Stimulated activated effector memory CD8-positive, alpha-beta T cell treated with anti-CD3 and anti-CD28 coated beads, Interleukin-12 subunit alpha, Interleukin-12 subunit beta, amount 100 ng/mL, for 72 hours (primary cell): ENCODE results near the gene B4GALT2.
A peak's percentile ranks its signal among the peaks of the same experiment; 100 is the strongest.

Experiments used
- ATAC-seq: fragments of 150-1000 bp; cut with Tn5 transposase; 2 replicates; pipeline ENCODE4 v1.10.0; 2021
- DNase-seq, 2 donors: peaks; one replicate each; pipeline ENCODE4 v3.0.0; 2021 to 2022; ENCODE audit warnings: low spot score in 2 of 2
- H3K27ac Mint-ChIP-seq: one replicate; pipeline ENCODE4 v1.8.0; 2022; ENCODE audit warnings: mild to moderate bottlenecking, mixed read lengths
- H3K36me3 Mint-ChIP-seq: one replicate; pipeline ENCODE4 v1.8.0; 2022; ENCODE audit warnings: mild to moderate bottlenecking, mixed read lengths
- H3K4me1 Mint-ChIP-seq: one replicate; pipeline ENCODE4 v1.8.0; 2022; ENCODE audit warnings: mixed read lengths
- H3K4me3 Mint-ChIP-seq: one replicate; pipeline ENCODE4 v1.8.0; 2022; ENCODE audit warnings: mild to moderate bottlenecking, mixed read lengths
- H3K9me3 Mint-ChIP-seq: one replicate; pipeline ENCODE4 v1.8.0; 2022; ENCODE audit warnings: mixed read lengths

The B4GALT2 gene

GRCh38 chr1:43996733-43997115 is 17.7 kb downstream of the B4GALT2 start:
- no peak overlapping the region for H3K4me3 Mint-ChIP-seq
- DNase-seq (no peak), ATAC-seq (no peak)
- no peak overlapping the region for H3K27ac Mint-ChIP-seq
- peaks cover 16% of the 10 kb centered on the region for H3K4me1 Mint-ChIP-seq
- H3K9me3 Mint-ChIP-seq = no peaks in the 10 kb centered on the region
- H3K36me3 Mint-ChIP-seq = peaks cover 10% of the 10 kb centered on the region

- DNase-seq = no peak
- no peak for ATAC-seq
- H3K9me3 Mint-ChIP-seq = no peaks in the 10 kb centered on the region
- H3K4me1 Mint-ChIP-seq = peaks cover 9% of the 10 kb centered on the region
- no peak overlapping the region for H3K27ac Mint-ChIP-seq
- no peak overlapping the region for H3K4me3 Mint-ChIP-seq
- peaks cover 6% of the 10 kb centered on the region for H3K36me3 Mint-ChIP-seq
Measured at GRCh38 chr1:43997295-43997999, 18.4 kb downstream of the B4GALT2 start.

- Mint-ChIP-seq H3K4me1 (peaks cover 6% of the 10 kb centered on the region), H3K9me3 (no peaks in the 10 kb centered on the region), H3K27ac (no peak overlapping the region), H3K4me3 (no peak overlapping the region), H3K36me3 (peaks cover 6% of the 10 kb centered on the region)
- ATAC-seq = no peak
- no peak for DNase-seq
Measured at GRCh38 chr1:43998000-43998378, 19.0 kb downstream of the B4GALT2 start.

GRCh38 chr1:43999455-43999854 is 20.4 kb downstream of the B4GALT2 start:
- DNase-seq = no peak
- Mint-ChIP-seq H3K27ac (no peak overlapping the region), H3K9me3 (no peaks in the 10 kb centered on the region), H3K4me1 (peaks cover 6% of the 10 kb centered on the region), H3K36me3 (peaks cover 5% of the 10 kb centered on the region), H3K4me3 (no peak overlapping the region)
- no peak for ATAC-seq

GRCh38 chr1:44000122-44000665 is 21.2 kb downstream of the B4GALT2 start:
- Mint-ChIP-seq H3K4me1 (peaks cover 6% of the 10 kb centered on the region), H3K36me3 (no peaks in the 10 kb centered on the region), H3K9me3 (no peaks in the 10 kb centered on the region), H3K4me3 (no peak overlapping the region), H3K27ac (no peak overlapping the region)
- DNase-seq (no peak), ATAC-seq (no peak)

- DNase-seq = no peak
- H3K9me3 Mint-ChIP-seq = no peaks in the 10 kb centered on the region
Measured at GRCh38 chr1:44002165-44002564, 23.2 kb downstream of the B4GALT2 start.

GRCh38 chr1:44002606-44003157 is 23.7 kb downstream of the B4GALT2 start:
- no peak overlapping the region for H3K4me3 Mint-ChIP-seq
- H3K9me3 Mint-ChIP-seq = no peaks in the 10 kb centered on the region
- no peak for DNase-seq
- no peak overlapping the region for H3K27ac Mint-ChIP-seq
- H3K36me3 Mint-ChIP-seq = no peaks in the 10 kb centered on the region
- ATAC-seq = no peak
- H3K4me1 Mint-ChIP-seq = peaks cover 6% of the 10 kb centered on the region

More at GRCh38 chr1:44002165-44002564, 23.2 kb downstream of the B4GALT2 start:
- peaks cover 6% of the 10 kb centered on the region for H3K4me1 Mint-ChIP-seq
- H3K4me3 Mint-ChIP-seq = no peak overlapping the region
- no peak overlapping the region for H3K27ac Mint-ChIP-seq
- no peak for ATAC-seq
- no peaks in the 10 kb centered on the region for H3K36me3 Mint-ChIP-seq

GRCh38 chr1:44008259-44008658 is 29.2 kb downstream of the B4GALT2 start:
- H3K4me1 Mint-ChIP-seq = no peaks in the 10 kb centered on the region
- no peaks in the 10 kb centered on the region for H3K9me3 Mint-ChIP-seq
- DNase-seq (no peak), ATAC-seq (no peak)
- H3K27ac Mint-ChIP-seq = peak overlapping the region; percentile 62
- no peaks in the 10 kb centered on the region for H3K36me3 Mint-ChIP-seq
- no peak overlapping the region for H3K4me3 Mint-ChIP-seq

GRCh38 chr1:44010935-44011471 is 32.0 kb downstream of the B4GALT2 start:
- no peak for DNase-seq
- no peak overlapping the region for H3K4me3 Mint-ChIP-seq
- no peak for ATAC-seq
- no peaks in the 10 kb centered on the region for H3K36me3 Mint-ChIP-seq
- H3K27ac Mint-ChIP-seq = no peak overlapping the region
- no peaks in the 10 kb centered on the region for H3K9me3 Mint-ChIP-seq
- H3K4me1 Mint-ChIP-seq = no peaks in the 10 kb centered on the region

- DNase-seq (no peak), ATAC-seq (no peak)
- Mint-ChIP-seq H3K36me3 (no peaks in the 10 kb centered on the region), H3K9me3 (no peaks in the 10 kb centered on the region), H3K27ac (no peak overlapping the region), H3K4me1 (no peaks in the 10 kb centered on the region), H3K4me3 (no peak overlapping the region)
Measured at GRCh38 chr1:44012404-44012803, 33.4 kb downstream of the B4GALT2 start.

GRCh38 chr1:44012941-44013609 is 34.1 kb downstream of the B4GALT2 start:
- no peaks in the 10 kb centered on the region for H3K9me3 Mint-ChIP-seq
- no peak overlapping the region for H3K4me3 Mint-ChIP-seq
- no peak for DNase-seq
- H3K36me3 Mint-ChIP-seq = no peaks in the 10 kb centered on the region
- no peak overlapping the region for H3K27ac Mint-ChIP-seq
- H3K4me1 Mint-ChIP-seq = no peaks in the 10 kb centered on the region
- ATAC-seq = no peak

GRCh38 chr1:44013949-44014348 is 34.9 kb downstream of the B4GALT2 start:
- Mint-ChIP-seq H3K4me1 (no peaks in the 10 kb centered on the region), H3K36me3 (no peaks in the 10 kb centered on the region), H3K9me3 (no peaks in the 10 kb centered on the region), H3K4me3 (no peak overlapping the region), H3K27ac (peak overlapping the region; percentile 41)
- no peak for DNase-seq
- ATAC-seq = no peak

GRCh38 chr1:44014365-44015104 is 35.5 kb downstream of the B4GALT2 start:
- DNase-seq = no peak
- Mint-ChIP-seq H3K36me3 (no peaks in the 10 kb centered on the region), H3K4me1 (no peaks in the 10 kb centered on the region), H3K27ac (peak overlapping the region; percentile 41), H3K4me3 (no peak overlapping the region), H3K9me3 (no peaks in the 10 kb centered on the region)
- ATAC-seq = no peak

- H3K9me3 Mint-ChIP-seq = no peaks in the 10 kb centered on the region
- H3K4me1 Mint-ChIP-seq = no peaks in the 10 kb centered on the region
- ATAC-seq (no peak), DNase-seq (no peak)
- no peak overlapping the region for H3K27ac Mint-ChIP-seq
- no peak overlapping the region for H3K4me3 Mint-ChIP-seq
- no peaks in the 10 kb centered on the region for H3K36me3 Mint-ChIP-seq
Measured at GRCh38 chr1:44015206-44015605, 36.2 kb downstream of the B4GALT2 start.
